GM19025 (cell line): Measurements from ENCODE around the gene TNFRSF14.
"Not testable (repeated sequence)": the region's sequence is repeated elsewhere in the genome, so short reads cannot be mapped to it uniquely, and the experiment has no call there.

Source experiments
- ATAC-seq: cut with Tn5 transposase; IDR thresholded peaks from one replicate; pipeline ENCODE4 v1.9.1; 2021; ENCODE audit warnings: mild to moderate bottlenecking, low read depth, moderate library complexity; ENCODE audit not compliant: unreplicated experiment

Gene TNFRSF14

DNA sequence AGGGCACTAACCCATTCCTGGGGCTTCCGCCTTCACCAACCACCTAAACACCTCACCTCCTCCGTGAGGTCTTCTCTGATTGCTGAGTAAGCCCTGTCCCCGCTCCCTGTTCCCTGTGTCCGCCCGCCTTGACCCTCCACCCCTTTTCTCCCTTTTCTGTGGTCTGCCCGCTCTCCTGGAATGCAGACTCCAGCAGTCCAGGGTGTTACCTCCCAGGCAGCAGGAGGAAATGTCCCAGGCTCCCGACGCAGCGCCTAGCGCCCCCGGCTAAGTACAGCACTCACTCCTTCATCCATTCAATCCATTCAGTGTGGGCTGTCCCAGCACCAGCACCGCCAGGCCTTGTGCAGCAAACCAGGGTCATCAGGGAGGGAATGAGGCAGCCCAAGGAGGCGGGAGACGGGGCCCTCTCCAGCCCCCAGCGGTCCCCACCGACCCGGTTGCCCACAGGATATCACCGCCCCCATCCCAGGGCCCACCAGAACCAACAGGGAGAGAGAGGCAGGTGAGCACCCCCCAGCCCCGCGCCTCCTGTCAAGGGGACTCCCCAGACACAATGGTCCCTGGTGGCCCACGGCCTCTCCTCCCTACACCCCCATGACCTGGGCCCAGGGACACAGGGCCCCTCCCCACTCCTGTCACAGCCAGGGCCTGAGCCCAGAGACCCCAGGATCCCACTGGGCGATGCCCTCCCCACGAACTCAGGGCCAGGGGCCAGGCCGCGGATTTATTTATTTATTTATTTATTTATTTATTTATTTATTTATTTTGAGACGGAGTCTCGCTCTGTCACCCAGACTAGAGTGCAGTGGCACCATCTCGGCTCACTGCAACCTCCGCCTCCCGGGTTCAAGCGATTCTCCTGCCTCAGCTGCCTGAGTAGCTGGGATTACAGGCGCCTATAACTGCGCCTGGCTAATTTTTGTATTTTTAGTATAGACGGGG is 10.2 kb downstream of the TNFRSF14 start:
- ATAC-seq, result no peak

DNA sequence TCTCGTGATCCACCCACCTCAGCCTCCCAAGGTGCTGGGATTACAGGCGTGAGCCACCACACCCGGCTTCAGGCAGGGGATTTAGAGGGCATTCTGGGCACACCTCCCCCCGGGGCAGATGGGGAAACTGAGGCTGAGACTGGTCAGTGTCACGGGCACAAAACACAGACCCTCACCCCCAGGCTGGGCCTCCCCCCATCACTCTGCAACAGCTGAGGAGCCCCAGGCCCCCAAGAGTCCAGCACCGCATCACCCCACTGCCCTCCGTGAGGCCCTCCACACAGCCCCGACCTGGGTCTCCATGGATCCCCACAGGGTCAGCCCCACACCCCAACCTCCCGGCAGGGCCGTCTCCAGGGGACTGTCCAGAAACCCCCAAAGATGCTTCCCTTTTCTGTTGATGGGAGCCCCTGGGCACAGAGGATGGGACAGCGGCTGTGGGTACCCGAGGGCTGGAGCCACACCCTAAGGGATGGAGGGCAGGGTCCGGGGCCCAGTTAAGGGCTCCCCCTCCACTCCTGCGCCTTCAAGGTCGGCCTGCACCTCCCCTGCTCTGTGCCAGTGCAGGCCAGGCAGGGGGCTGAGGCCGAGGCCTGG is 11.0 kb downstream of the TNFRSF14 start:
- no peak for ATAC-seq

DNA sequence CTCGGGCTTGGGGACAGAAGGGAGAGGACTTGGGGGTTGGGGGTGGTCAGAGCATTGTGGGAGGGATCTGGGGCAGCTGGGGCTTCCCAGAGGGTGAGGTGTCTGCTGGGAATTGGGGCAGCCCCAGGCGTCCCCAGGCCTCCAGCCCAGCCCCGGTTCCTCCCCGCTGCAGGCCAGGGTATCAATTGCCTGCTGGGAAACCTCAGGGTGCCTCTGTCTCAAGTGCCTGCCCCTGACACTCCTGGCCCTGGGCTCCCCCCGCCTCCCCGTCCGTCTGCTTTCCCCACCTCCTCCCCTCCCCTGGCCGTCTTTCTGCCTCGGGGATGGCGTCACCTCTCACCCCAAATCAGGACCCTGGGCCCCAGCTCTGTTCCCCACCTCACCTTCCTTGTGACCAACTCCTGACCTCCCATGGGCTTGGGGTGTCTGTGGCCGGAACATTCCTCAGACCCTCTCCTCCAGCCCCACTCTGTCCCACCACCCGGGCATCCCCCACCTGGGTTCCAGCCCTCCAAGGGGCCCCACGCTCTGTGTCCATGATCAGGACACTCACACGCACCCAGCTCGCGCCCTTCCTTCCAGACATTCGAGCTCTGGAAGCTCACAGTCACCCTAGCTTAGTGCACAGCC is 12.1 kb downstream of the TNFRSF14 start:
- ATAC-seq, result not testable (repeated sequence)

DNA sequence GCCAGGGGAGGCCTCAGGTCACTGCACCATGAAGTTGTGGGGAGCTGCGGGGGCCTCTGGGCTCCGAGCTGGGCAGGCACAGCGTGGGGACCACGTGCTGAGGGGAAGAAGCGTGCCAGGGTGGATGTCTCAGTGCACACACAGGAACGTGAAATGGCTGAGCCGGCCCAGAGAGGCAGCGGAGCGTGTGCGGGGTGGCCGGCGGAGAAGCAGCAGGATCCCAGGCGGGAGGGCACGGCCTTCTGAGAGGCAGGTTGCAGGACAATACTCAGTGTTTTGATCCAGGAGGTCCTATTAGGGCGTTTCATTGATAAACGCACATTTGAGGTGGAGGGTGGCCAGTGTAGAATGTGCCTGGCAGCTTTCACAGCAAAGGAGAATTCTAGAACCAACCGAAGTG is 12.9 kb downstream of the TNFRSF14 start:
- no peak for ATAC-seq

- ATAC-seq, result not testable (repeated sequence)
Observed at GRCh38 chr1:2569703-2570102, 13.5 kb downstream of the TNFRSF14 start.

DNA sequence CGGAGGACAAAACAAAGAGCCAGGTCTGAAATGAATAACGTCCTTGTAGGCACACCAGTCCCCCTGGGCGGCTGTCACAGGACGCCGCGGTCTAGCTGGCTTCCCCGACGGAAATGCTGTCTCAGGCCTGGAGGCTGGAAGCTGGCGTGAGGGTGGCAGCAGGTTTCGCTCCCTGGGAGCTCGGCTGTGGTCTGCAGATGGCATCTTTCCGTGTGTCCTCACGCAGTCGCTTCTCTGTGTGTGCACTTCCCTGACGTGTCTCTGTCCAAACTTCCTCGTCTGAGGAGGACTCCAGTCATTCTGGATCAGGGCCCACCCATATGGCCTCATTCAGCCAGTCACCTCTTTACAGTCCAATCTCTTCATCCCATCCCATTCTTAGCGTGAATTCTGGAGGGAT is 14.2 kb downstream of the TNFRSF14 start:
- ATAC-seq, result no peak

DNA sequence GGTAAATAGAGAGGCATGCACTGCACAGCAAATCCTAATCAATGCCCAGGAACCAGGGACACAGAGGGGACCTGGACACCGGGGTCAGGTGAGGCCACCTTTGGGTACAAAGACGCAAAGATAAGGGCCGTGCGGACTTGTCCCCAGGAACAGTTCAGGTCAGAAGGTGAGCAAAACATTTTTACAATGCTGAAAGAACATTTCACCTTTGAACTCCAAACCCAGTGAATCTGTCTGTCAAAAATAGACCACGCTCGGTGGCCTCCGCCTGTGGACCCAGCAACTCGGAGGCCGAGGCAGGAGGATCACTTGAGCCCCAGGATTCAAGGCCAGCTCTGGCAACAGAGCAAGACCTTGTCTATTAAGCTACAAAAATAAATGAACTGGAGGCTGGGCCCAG is 15.2 kb downstream of the TNFRSF14 start:
- ATAC-seq, result no peak

- ATAC-seq, result no peak
Observed at GRCh38 chr1:2573250-2573920, 17.2 kb downstream of the TNFRSF14 start.

- no peak for ATAC-seq
Observed at GRCh38 chr1:2574350-2574749, 18.2 kb downstream of the TNFRSF14 start.

DNA sequence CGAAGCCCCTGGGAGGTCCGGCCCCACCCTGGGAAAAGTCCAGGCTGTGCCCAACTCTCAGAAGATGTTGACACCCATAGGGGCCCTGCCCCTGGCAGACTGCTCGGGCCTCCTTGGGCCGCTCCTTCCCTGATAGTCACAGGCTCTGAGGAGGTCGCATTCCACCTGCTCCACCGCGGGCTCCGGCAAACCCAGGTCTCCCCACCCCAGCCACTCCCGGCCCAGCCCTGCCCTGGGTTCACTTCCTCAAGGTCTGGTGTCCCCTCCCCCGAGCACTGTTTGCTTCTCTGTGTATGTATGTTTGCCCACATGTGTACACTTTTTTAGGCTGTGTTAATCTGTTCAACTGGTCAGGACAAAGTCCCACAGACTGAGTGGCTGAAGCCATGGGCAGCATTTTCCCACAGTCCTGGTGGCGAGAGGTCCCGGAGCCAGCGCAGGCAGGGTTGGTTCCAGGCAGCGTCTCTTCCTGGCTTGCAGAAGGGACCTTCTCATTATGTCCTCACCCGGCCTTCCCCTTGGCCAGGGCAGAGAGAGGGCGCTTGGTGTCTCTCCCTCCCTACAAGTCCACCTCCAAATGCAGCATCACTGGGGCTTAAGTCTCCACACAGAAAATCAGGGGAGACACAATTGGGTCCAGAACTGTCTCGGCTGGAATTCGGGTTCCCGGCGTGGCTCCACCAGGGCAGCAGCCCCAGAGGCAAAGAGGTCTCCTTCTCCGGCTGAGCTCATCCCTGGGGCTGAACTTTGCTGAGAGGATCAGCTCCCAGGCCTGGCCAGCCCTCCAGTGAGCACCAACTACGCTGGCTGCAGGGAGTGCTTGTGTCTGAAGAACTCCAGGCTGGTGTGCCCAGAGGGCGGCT is 19.9 kb downstream of the TNFRSF14 start:
- ATAC-seq, result no peak

DNA sequence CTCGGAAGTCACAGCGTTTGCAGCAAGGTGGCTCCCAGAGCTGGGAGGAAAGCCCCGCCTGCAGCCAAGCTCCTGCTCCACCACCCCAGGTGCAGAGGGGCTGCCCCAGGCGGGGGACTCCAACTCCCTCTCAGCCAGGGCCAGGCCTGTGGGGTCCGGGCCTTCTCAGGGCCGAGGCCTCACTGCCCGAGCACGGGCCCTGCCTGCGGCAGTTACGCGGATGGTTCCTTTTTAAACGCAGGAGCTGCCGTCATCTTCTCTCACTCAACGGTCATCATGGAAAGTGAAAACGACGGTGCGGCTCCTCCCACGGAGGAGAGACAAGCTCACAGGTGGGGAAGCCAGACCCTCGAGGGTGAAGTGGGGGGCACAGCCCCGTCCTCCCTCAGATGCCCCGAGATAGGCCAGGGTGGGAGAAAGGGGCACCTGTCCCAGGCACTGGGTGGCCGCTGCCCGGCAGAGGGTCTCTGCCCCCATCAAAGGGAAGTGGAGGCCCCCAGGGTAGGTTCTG is 21.4 kb downstream of the TNFRSF14 start:
- ATAC-seq, result peak; percentile 30

DNA sequence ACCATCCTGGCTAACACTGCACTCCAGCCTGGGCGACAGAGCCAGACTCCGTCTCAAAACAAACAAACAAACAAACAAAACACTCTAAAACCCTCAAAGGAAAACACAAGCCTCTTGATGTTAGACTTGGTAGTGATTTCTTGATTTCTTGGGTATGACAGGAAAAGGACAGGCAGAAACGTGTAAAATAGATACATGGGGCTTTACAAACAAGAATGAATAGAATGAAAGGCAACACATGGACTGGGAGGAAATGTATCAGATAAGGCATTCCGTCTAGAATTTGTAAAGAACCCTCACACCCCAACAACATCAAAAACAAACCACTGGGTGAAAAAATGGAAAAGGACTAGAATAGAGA is 22.6 kb downstream of the TNFRSF14 start:
- no peak for ATAC-seq

- ATAC-seq, result no peak
Observed at GRCh38 chr1:2580691-2581090, 24.5 kb downstream of the TNFRSF14 start.

DNA sequence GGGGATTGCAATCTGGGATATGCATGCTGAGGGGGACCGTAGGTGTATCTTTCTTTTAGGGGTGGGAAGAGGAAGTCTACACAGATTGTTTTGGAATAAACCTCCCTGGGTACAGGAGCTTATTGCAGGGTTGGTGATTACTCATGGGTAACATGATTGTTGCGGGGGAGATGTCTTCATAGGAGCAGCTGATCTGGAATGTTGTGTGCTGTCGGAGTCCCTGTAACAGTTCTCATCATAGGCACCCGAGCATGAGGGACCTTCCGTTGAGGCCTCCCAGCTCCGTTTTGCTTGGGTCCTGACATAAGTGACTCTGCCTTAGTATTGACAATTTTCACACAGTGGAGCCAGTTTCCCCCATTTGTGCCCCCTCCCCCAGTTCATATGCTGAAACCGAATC is 26.2 kb downstream of the TNFRSF14 start:
- no peak for ATAC-seq

DNA sequence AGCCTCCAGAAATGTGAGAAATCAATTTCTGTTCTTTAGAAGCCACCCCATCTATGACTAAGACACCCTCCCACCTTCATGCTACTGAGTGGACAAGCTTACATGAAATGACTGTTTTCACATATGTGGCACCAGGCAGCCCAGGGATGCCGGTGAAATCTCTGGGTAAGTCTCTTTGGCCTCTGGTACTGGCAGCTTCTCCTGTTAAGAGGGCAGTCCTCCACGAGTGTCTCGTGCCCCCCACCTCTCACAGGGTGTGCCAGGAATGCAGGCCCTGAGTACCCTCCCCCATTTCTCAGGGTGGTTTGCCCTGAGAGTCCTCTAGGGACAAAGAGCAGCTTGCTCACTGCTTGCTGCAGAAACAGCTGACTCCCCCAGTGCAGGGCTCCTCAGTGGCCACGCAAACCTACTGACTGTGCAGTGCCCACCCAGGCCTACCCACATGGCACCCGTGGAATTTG is 27.2 kb downstream of the TNFRSF14 start:
- no peak for ATAC-seq

GRCh38 chr1:2583871-2584351 is 27.7 kb downstream of the TNFRSF14 start:
- ATAC-seq, result no peak

- no peak for ATAC-seq
Observed at GRCh38 chr1:2584686-2585317, 28.6 kb downstream of the TNFRSF14 start.

GRCh38 chr1:2585318-2586092 is 29.3 kb downstream of the TNFRSF14 start:
- ATAC-seq, result peak; percentile 38
